OCI-LY1 (cell line): ENCODE results near the gene IGFN1.
A peak's percentile ranks its signal among the peaks of the same experiment; 100 is the strongest.

Source experiments
- H2AFZ ChIP-seq: fragments of 200-600 bp; sonication (generic), shearing (Covaris generic); 2 replicates; pipeline ENCODE4 v1.6.0; 2014; ENCODE audit warnings: antibody characterized with exemption, mild to moderate bottlenecking, low read length
- H3F3A ChIP-seq: fragments of 200-600 bp; sonication (generic), shearing (Covaris generic); 2 replicates; pipeline ENCODE4 v1.6.0; 2014; ENCODE audit warnings: mild to moderate bottlenecking, antibody characterized with exemption, low read length, moderate library complexity; ENCODE audit not compliant: insufficient read depth
- H3K27ac ChIP-seq: fragments of 200-600 bp; sonication (generic); 2 replicates; pipeline ENCODE4 v1.5.1; 2014; ENCODE audit warnings: low read length, mixed run types, mild to moderate bottlenecking, low read depth; ENCODE audit not compliant: poor library complexity, severe bottlenecking
- H3K27me3 ChIP-seq: fragments of 200-600 bp; sonication (generic); 2 replicates; pipeline ENCODE4 v1.6.0; 2014; ENCODE audit warnings: antibody characterized with exemption, mild to moderate bottlenecking, low read length, moderate library complexity; ENCODE audit not compliant: insufficient read depth
- H3K36me3 ChIP-seq: fragments of 200-600 bp; sonication (generic); 2 replicates; pipeline ENCODE4 v1.6.1; 2014; ENCODE audit warnings: mild to moderate bottlenecking, antibody characterized with exemption, low read length, moderate library complexity, mixed read lengths; ENCODE audit not compliant: insufficient read depth
- H3K4me1 ChIP-seq: fragments of 200-600 bp; sonication (generic); 2 replicates; pipeline ENCODE4 v1.5.1; 2014; ENCODE audit warnings: mild to moderate bottlenecking, low read length, moderate library complexity; ENCODE audit not compliant: insufficient read depth, severe bottlenecking
- H3K4me2 ChIP-seq: fragments of 200-600 bp; sonication (generic), shearing (Covaris generic); 2 replicates; pipeline ENCODE4 v1.6.1; 2014; ENCODE audit warnings: low read length
- H3K4me3 ChIP-seq: fragments of 200-600 bp; sonication (generic); 2 replicates; pipeline ENCODE4 v1.5.1; 2014; ENCODE audit warnings: low read length, low read depth, mild to moderate bottlenecking, mixed read lengths; ENCODE audit not compliant: poor library complexity, severe bottlenecking
- H3K79me2 ChIP-seq: fragments of 200-600 bp; shearing (Covaris generic); 2 replicates; pipeline ENCODE4 v1.6.1; 2016; ENCODE audit warnings: mixed run types, low read length, mixed read lengths; ENCODE audit not compliant: insufficient read depth
- H3K9ac ChIP-seq: fragments of 200-600 bp; sonication (generic), shearing (Covaris generic); 2 replicates; pipeline ENCODE4 v1.6.1; 2014; ENCODE audit warnings: mild to moderate bottlenecking, low read length, mixed read lengths
- H3K9me2 ChIP-seq: fragments of 200-600 bp; sonication (generic), shearing (Covaris generic); 2 replicates; pipeline ENCODE4 v1.6.1; 2014; ENCODE audit warnings: low read depth, mild to moderate bottlenecking, low read length, mixed read lengths
- H3K9me3 ChIP-seq: fragments of 200-600 bp; shearing (Covaris generic); 2 replicates; pipeline ENCODE4 v1.6.1; 2014; ENCODE audit warnings: low read length, mixed read lengths
- H4K20me1 ChIP-seq: fragments of 200-600 bp; sonication (generic), shearing (Covaris generic); 2 replicates; pipeline ENCODE4 v1.6.0; 2016; ENCODE audit warnings: mild to moderate bottlenecking, low read length; ENCODE audit not compliant: insufficient read depth
- CTCF ChIP-seq: fragments of 200-600 bp; sonication (generic), shearing (Covaris generic); IDR thresholded peaks from 2 replicates; pipeline ENCODE4 v1.5.1; 2017; ENCODE audit warnings: mild to moderate bottlenecking, antibody characterized with exemption, low read length, moderate library complexity, mixed read lengths
- EZH2 ChIP-seq: fragments of 200-600 bp; sonication (generic), shearing (Covaris generic); IDR thresholded peaks from 2 replicates; pipeline ENCODE4 v1.8.0; 2017; ENCODE audit warnings: borderline replicate concordance, mixed run types, mild to moderate bottlenecking, antibody characterized with exemption, low read length, moderate library complexity, mixed read lengths

Gene IGFN1

DNA sequence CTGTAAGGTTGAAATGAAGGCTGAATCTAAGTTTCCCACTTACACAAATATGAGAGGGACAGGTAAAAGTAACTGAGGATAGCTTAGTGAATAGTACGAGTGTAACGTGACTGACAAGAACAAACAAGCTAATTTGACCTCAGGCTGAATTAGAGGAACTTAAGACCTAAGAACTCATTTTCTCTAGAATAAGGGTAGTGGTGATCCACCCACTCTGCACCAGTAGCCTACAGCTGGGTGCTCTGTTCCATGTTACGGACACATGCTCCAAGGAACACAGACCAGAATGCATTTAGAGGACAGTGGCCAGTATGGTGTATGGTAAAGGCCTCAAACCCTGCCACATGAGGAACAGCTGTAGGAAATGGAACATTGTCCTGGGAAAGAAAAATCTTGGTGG lies 21.4 kb upstream of the IGFN1 start:
- Histone ChIP-seq H3K27ac (no peak overlapping the region), H3K79me2 (no peaks in the 10 kb centered on the region), H4K20me1 (no peaks in the 10 kb centered on the region), H2AFZ (no peak overlapping the region), H3K9me2 (no peaks in the 10 kb centered on the region), H3K4me2 (no peak overlapping the region), H3K4me3 (no peak overlapping the region), H3K36me3 (no peaks in the 10 kb centered on the region), H3K27me3 (peaks cover 9% of the 10 kb centered on the region), H3K9me3 (no peaks in the 10 kb centered on the region), H3K9ac (no peak overlapping the region), H3F3A (no peaks in the 10 kb centered on the region), H3K4me1 (peaks cover 17% of the 10 kb centered on the region)
- TF ChIP-seq EZH2 (no peak), CTCF (no peak)

- no peaks in the 10 kb centered on the region for H3K36me3 ChIP-seq
- H3K27me3 ChIP-seq = peaks cover 9% of the 10 kb centered on the region
- TF ChIP-seq CTCF (no peak), EZH2 (no peak)
- H4K20me1 ChIP-seq = no peaks in the 10 kb centered on the region
- H3K9me2 ChIP-seq = no peaks in the 10 kb centered on the region
- no peak overlapping the region for H3K9ac ChIP-seq
- no peaks in the 10 kb centered on the region for H3K79me2 ChIP-seq
- H3K9me3 ChIP-seq = no peaks in the 10 kb centered on the region
- no peaks in the 10 kb centered on the region for H3F3A ChIP-seq
- peak overlapping the region; percentile 61 for H3K4me3 ChIP-seq
- H3K4me1 ChIP-seq = peaks cover 17% of the 10 kb centered on the region
- H2AFZ ChIP-seq = no peak overlapping the region
- H3K27ac ChIP-seq = no peak overlapping the region
- H3K4me2 ChIP-seq = peak overlapping the region; percentile 94
Measured at GRCh38 chr1:201169971-201170532, 20.6 kb upstream of the IGFN1 start.

GRCh38 chr1:201170533-201171062 lies 20.0 kb upstream of the IGFN1 start:
- Histone ChIP-seq H4K20me1 (no peaks in the 10 kb centered on the region), H3K27me3 (peaks cover 11% of the 10 kb centered on the region), H2AFZ (peak overlapping the region; percentile 71; the same call in 1 of the 2 replicates), H3K4me2 (peak overlapping the region; percentile 94), H3K9me3 (no peaks in the 10 kb centered on the region), H3K36me3 (no peaks in the 10 kb centered on the region), H3K4me1 (peaks cover 17% of the 10 kb centered on the region), H3K4me3 (peak overlapping the region; percentile 61), H3K9me2 (no peaks in the 10 kb centered on the region), H3F3A (no peaks in the 10 kb centered on the region), H3K9ac (peak overlapping the region; percentile 50; the same call in 1 of the 2 replicates), H3K79me2 (no peaks in the 10 kb centered on the region), H3K27ac (no peak overlapping the region)
- TF ChIP-seq EZH2 = no peak
- no peak for TF ChIP-seq CTCF
